ENCODE measurements around the gene SLC12A6. TPM values are rescaled to one million over a fixed set of nuclear protein-coding genes. Genes with fewer than 3 reads are reported as not detected.

SLC12A6 gene
- total and polyA plus RNA-seq, 4 experiments from 2014 or later = 1.8 to 72.0 (median 39.7) TPM

GRCh38 chr15:34341381-34342212, 4.0 kb upstream of the SLC12A6 start:
- no peaks in the 10 kb centered on the region for H3K36me3 ChIP-seq (ENCODE audit: insufficient read depth, low read length)
- Mint-ChIP-seq H3K4me1 (peaks cover 17 to 37% (median 22%) of the 10 kb centered on the region in 4 donors), H3K27ac (peak overlapping the region in 5 of 7 donors; percentile 77 to 93 (median 88)), H3K4me3 (peak overlapping the region in 4 of 8 donors; percentile 48 to 87 (median 74)), H3K9me3 (peaks cover 0 to 2% (median 0%) of the 10 kb centered on the region in 8 donors), H3K27me3 (no peaks in the 10 kb centered on the region), H3K36me3 (peaks cover 6 to 26% of the 10 kb centered on the region in 2 donors)
- no peak for DNase-seq
- H3K4me3 ChIP-seq (ENCODE audit: low read length in 2 of 2) = peak overlapping the region; percentile 22 to 96
- H3K27me3 ChIP-seq (ENCODE audit: insufficient read depth, low read length) = no peaks in the 10 kb centered on the region
- intact Hi-C loops (cut with micrococcal nuclease) = loop anchor here (2.0 kb wide), 1 partner anchor 303 kb away; the partner anchor contains the start of gene AVEN
- ChIA-PET CTCF (ENCODE audit: partially characterized antibody) (interaction anchor here (1.9 to 8.0 kb wide), 2 partner anchors 11 to 26 kb away, joined by 7 to 111 read pairs; partner anchors contain the start of gene LPCAT4), POLR2A (ENCODE audit: partially characterized antibody) (interaction anchor here (10.0 kb wide), 1 partner anchor 25 kb away, joined by 144 read pairs; the partner anchor contains the start of gene LPCAT4)
- H3K4me1 ChIP-seq (ENCODE audit: insufficient read depth, low read length) = peaks cover 33% of the 10 kb centered on the region
- no peaks in the 10 kb centered on the region for H3K9me3 ChIP-seq (ENCODE audit: control insufficient read depth in 1 of 2, low read length in 2 of 2)
- H3K27ac ChIP-seq (ENCODE audit: low read depth, low read length) = no peak overlapping the region

GRCh38 chr15:34339946-34340345, 2.4 kb upstream of the SLC12A6 start:
- Mint-ChIP-seq H3K4me3 (peak overlapping the region in 4 of 8 donors; percentile 8 to 51 (median 40)), H3K27ac (peak overlapping the region in 6 of 7 donors; percentile 9 to 91 (median 66)), H3K27me3 (no peaks in the 10 kb centered on the region), H3K36me3 (peaks cover 6 to 26% of the 10 kb centered on the region in 2 donors), H3K4me1 (peaks cover 30 to 53% (median 36%) of the 10 kb centered on the region in 4 donors), H3K9me3 (peaks cover 0 to 2% (median 0%) of the 10 kb centered on the region in 8 donors)
- POLR2A ChIA-PET (ENCODE audit: partially characterized antibody) = interaction anchor here (1.4 to 10.0 kb wide), 3 partner anchors 22 to 301 kb away, joined by 3 to 144 read pairs (median 51); partner anchors contain the start of genes AVEN and LPCAT4
- intact Hi-C loops (cut with micrococcal nuclease) = loop anchor here (5.0 to 10.0 kb wide), 2 partner anchors 38 to 645 kb away; partner anchors contain the start of gene ZNF770
- Histone ChIP-seq H3K27me3 (ENCODE audit: insufficient read depth, low read length) (no peaks in the 10 kb centered on the region), H3K4me1 (ENCODE audit: insufficient read depth, low read length) (peaks cover 48% of the 10 kb centered on the region), H3K36me3 (ENCODE audit: insufficient read depth, low read length) (no peaks in the 10 kb centered on the region), H3K4me3 (ENCODE audit: low read length in 2 of 2) (no peak overlapping the region), H3K27ac (ENCODE audit: low read depth, low read length) (no peak overlapping the region), H3K9me3 (ENCODE audit: control insufficient read depth in 1 of 2, low read length in 2 of 2) (no peaks in the 10 kb centered on the region)
- no peak for DNase-seq
- CTCF ChIA-PET (ENCODE audit: partially characterized antibody) = interaction anchor here (4.0 to 4.8 kb wide), 2 partner anchors 11 to 27 kb away, joined by 27 to 28 read pairs; partner anchors contain the start of gene LPCAT4

- Mint-ChIP-seq H3K4me1 (peaks cover 38 to 66% (median 49%) of the 10 kb centered on the region in 4 donors), H3K4me3 (peak overlapping the region in 5 of 8 donors; percentile 79 to 100 (median 81)), H3K36me3 (peaks cover 6 to 26% of the 10 kb centered on the region in 2 donors), H3K27me3 (no peaks in the 10 kb centered on the region), H3K27ac (peak overlapping the region in 2 of 7 donors; percentile 17 to 91), H3K9me3 (peaks cover 0 to 2% (median 0%) of the 10 kb centered on the region in 8 donors)
- Histone ChIP-seq H3K27ac (ENCODE audit: low read depth, low read length) (peak overlapping the region; percentile 76), H3K36me3 (ENCODE audit: insufficient read depth, low read length) (no peaks in the 10 kb centered on the region), H3K4me3 (ENCODE audit: low read length in 2 of 2) (peak overlapping the region in 1 of 2 donors; percentile 98), H3K9me3 (ENCODE audit: control insufficient read depth in 1 of 2, low read length in 2 of 2) (no peaks in the 10 kb centered on the region), H3K27me3 (ENCODE audit: insufficient read depth, low read length) (no peaks in the 10 kb centered on the region), H3K4me1 (ENCODE audit: insufficient read depth, low read length) (peaks cover 64% of the 10 kb centered on the region)
- intact Hi-C loops (cut with micrococcal nuclease) = loop anchor here (1.0 to 10.0 kb wide), 3 partner anchors 36 to 646 kb away; partner anchors contain the start of genes KATNBL1 and ZNF770
- POLR2A ChIA-PET (ENCODE audit: partially characterized antibody) = interaction anchor here (0.6 to 10.0 kb wide), 24 partner anchors 10 to 299 kb away, joined by 3 to 144 read pairs (median 4); partner anchors contain the start of genes AVEN, EMC4, EMC7 and GOLGA8B
- CTCF ChIA-PET (ENCODE audit: partially characterized antibody) = interaction anchor here (3.6 to 4.8 kb wide), 3 partner anchors 10 to 97 kb away, joined by 17 to 28 read pairs (median 27); partner anchors contain the start of gene LPCAT4
- DNase-seq = no peak
Observed at GRCh38 chr15:34338347-34338746, 766 bp upstream of the SLC12A6 start.

GRCh38 chr15:34336991-34337556, 507 bp downstream of the SLC12A6 start:
- POLR2A ChIA-PET (ENCODE audit: partially characterized antibody) = interaction anchor here (0.6 to 10.0 kb wide), 18 partner anchors 9 to 651 kb away, joined by 3 to 144 read pairs (median 8); partner anchors contain the start of genes AVEN, EMC4, EMC7 and GOLGA8B
- CTCF ChIA-PET (ENCODE audit: partially characterized antibody) = interaction anchor here (1.7 to 4.8 kb wide), 4 partner anchors 8 to 127 kb away, joined by 4 to 28 read pairs (median 22); partner anchors contain the start of genes KATNBL1 and LPCAT4
- H3K27ac Mint-ChIP-seq = peak overlapping the region; percentile 91 to 99 (median 97)
- peaks cover 0 to 2% (median 0%) of the 10 kb centered on the region in 8 donors for H3K9me3 Mint-ChIP-seq
- H3K4me3 Mint-ChIP-seq = peak overlapping the region; percentile 94 to 100 (median 100)
- Histone ChIP-seq H3K27ac (ENCODE audit: low read depth, low read length) (peak overlapping the region; percentile 76), H3K9me3 (ENCODE audit: control insufficient read depth in 1 of 2, low read length in 2 of 2) (no peaks in the 10 kb centered on the region), H3K27me3 (ENCODE audit: insufficient read depth, low read length) (no peaks in the 10 kb centered on the region), H3K4me3 (ENCODE audit: low read length in 2 of 2) (peak overlapping the region; percentile 62 to 98), H3K36me3 (ENCODE audit: insufficient read depth, low read length) (no peaks in the 10 kb centered on the region), H3K4me1 (ENCODE audit: insufficient read depth, low read length) (peaks cover 75% of the 10 kb centered on the region)
- peaks cover 41 to 75% (median 52%) of the 10 kb centered on the region in 4 donors for H3K4me1 Mint-ChIP-seq
- intact Hi-C loops (cut with micrococcal nuclease) = loop anchor here (1.0 to 10.0 kb wide), 5 partner anchors 19 to 648 kb away; partner anchors contain the start of genes LPCAT4 and ZNF770
- peak; percentile 23 to 53 (median 32) for DNase-seq
- H3K36me3 Mint-ChIP-seq = peaks cover 6 to 26% of the 10 kb centered on the region in 2 donors
- no peaks in the 10 kb centered on the region for H3K27me3 Mint-ChIP-seq

- Histone ChIP-seq H3K4me1 (ENCODE audit: insufficient read depth, low read length) (peaks cover 75% of the 10 kb centered on the region), H3K9me3 (ENCODE audit: control insufficient read depth in 1 of 2, low read length in 2 of 2) (no peaks in the 10 kb centered on the region), H3K27me3 (ENCODE audit: insufficient read depth, low read length) (no peaks in the 10 kb centered on the region), H3K4me3 (ENCODE audit: low read length in 2 of 2) (peak overlapping the region; percentile 62 to 98), H3K27ac (ENCODE audit: low read depth, low read length) (peak overlapping the region; percentile 76), H3K36me3 (ENCODE audit: insufficient read depth, low read length) (no peaks in the 10 kb centered on the region)
- Mint-ChIP-seq H3K9me3 (peaks cover 0 to 2% (median 0%) of the 10 kb centered on the region in 8 donors), H3K4me3 (peak overlapping the region; percentile 94 to 100 (median 100)), H3K36me3 (peaks cover 4 to 21% of the 10 kb centered on the region in 2 donors), H3K4me1 (peaks cover 41 to 75% (median 52%) of the 10 kb centered on the region in 4 donors), H3K27ac (peak overlapping the region; percentile 91 to 99 (median 97)), H3K27me3 (no peaks in the 10 kb centered on the region)
- POLR2A ChIA-PET (ENCODE audit: partially characterized antibody) = interaction anchor here (0.5 to 10.0 kb wide), 14 partner anchors 8 to 651 kb away, joined by 4 to 144 read pairs (median 20); partner anchors contain the start of genes AVEN, EMC4, EMC7 and GOLGA8B
- intact Hi-C loops (cut with micrococcal nuclease) = loop anchor here (5.0 to 10.0 kb wide), 2 partner anchors 34 to 648 kb away; partner anchors contain the start of gene ZNF770
- CTCF ChIA-PET (ENCODE audit: partially characterized antibody) = interaction anchor here (1.3 to 4.8 kb wide), 5 partner anchors 8 to 127 kb away, joined by 4 to 28 read pairs (median 17); partner anchors contain the start of genes KATNBL1 and LPCAT4
- no peak for DNase-seq
Observed at GRCh38 chr15:34336231-34336990, 1.2 kb downstream of the SLC12A6 start.

Measured in CD4-positive, alpha-beta memory T cell (primary cell).